Frontal cortex (tissue), 4 donors: Measurements from ENCODE around the gene ZFY. TPM values are rescaled to one million over a fixed set of nuclear protein-coding genes. Genes with fewer than 3 reads are reported as not detected.

Experiments
- DNase-seq, 2 donors: peaks; one replicate each; pipeline ENCODE4 v3.0.0; 2012; ENCODE audit warnings: low spot score in 2 of 2
- FAIRE-seq: peaks from 2 replicates; lab custom pipeline; 2012; peaks lifted over from hg19 to GRCh38; lab: Jason Lieb, UNC
- total RNA-seq: library from RNA; depleted of rRNA; stranded (reverse); fragments of >200 nt; gene quantifications from one replicate; pipeline ENCODE4 v1.2.3, GENCODE V29; 2014
- donor health status: control.
- donor health status: control.
- donor health status: control.

Gene ZFY
- 37.9 TPM for total RNA-seq

GRCh38 chrY:2934861-2935715 is at the start of gene ZFY:
TSS of gene ZFY (plus strand) at chrY:2935381. CDS start at chrY:2953937, 18,556 bp downstream.
- DNase-seq, result peak in 1 of 2 donors; percentile 18
- no peak for FAIRE-seq

- no peak for FAIRE-seq
- no peak for DNase-seq
These were observed 49.3 kb upstream of the ZFY start for GRCh38 chrY:2885880-2886279.

GRCh38 chrY:2887386-2887785 is 47.8 kb upstream of the ZFY start:
- FAIRE-seq (no peak), DNase-seq (no peak)

GRCh38 chrY:2887955-2888354 is 47.2 kb upstream of the ZFY start:
- DNase-seq, result no peak
- FAIRE-seq, result no peak

GRCh38 chrY:2893471-2893870 is 41.7 kb upstream of the ZFY start:
- no peak for FAIRE-seq

GRCh38 chrY:2896050-2896449 is 39.1 kb upstream of the ZFY start:
- no peak for FAIRE-seq
- DNase-seq, result no peak

More at GRCh38 chrY:2893471-2893870, 41.7 kb upstream of the ZFY start:
- no peak for DNase-seq

- no peak for FAIRE-seq
- DNase-seq, result no peak
These were observed 27.8 kb upstream of the ZFY start for GRCh38 chrY:2907356-2907755.

GRCh38 chrY:2913066-2913815 is 21.9 kb upstream of the ZFY start:
- FAIRE-seq (no peak), DNase-seq (no peak)

GRCh38 chrY:2934078-2934477 is 1.1 kb upstream of the ZFY start:
- FAIRE-seq (no peak), DNase-seq (no peak)

GRCh38 chrY:2935716-2936435 is 695 bp downstream of the ZFY start:
- DNase-seq (peak; percentile 0 to 48), FAIRE-seq (no peak)

GRCh38 chrY:2936436-2936750 is 1.2 kb downstream of the ZFY start:
- FAIRE-seq (no peak), DNase-seq (no peak)

- FAIRE-seq (no peak), DNase-seq (no peak)
These were observed 2.0 kb downstream of the ZFY start for GRCh38 chrY:2937149-2937548.

- FAIRE-seq, result no peak
- DNase-seq, result no peak
These were observed 14.5 kb downstream of the ZFY start for GRCh38 chrY:2949590-2950252.

GRCh38 chrY:2950655-2951054 is 15.5 kb downstream of the ZFY start:
- DNase-seq, result no peak
- FAIRE-seq, result no peak

- DNase-seq (no peak), FAIRE-seq (no peak)
These were observed 17.7 kb downstream of the ZFY start for GRCh38 chrY:2952912-2953311.

- no peak for FAIRE-seq
- no peak for DNase-seq
These were observed 19.6 kb downstream of the ZFY start for GRCh38 chrY:2954735-2955134.

- DNase-seq (no peak), FAIRE-seq (no peak)
These were observed 20.4 kb downstream of the ZFY start for GRCh38 chrY:2955561-2955960.

- DNase-seq (no peak), FAIRE-seq (no peak)
These were observed 26.9 kb downstream of the ZFY start for GRCh38 chrY:2962061-2962460.

GRCh38 chrY:2964814-2965213 is 29.6 kb downstream of the ZFY start:
- no peak for FAIRE-seq
- DNase-seq, result no peak

GRCh38 chrY:2965629-2966028 is 30.4 kb downstream of the ZFY start:
- DNase-seq (no peak), FAIRE-seq (no peak)
